Neural progenitor cell (in vitro differentiated cells): ENCODE measurements around the gene GADD45GIP1. TPM values are rescaled to one million over a fixed set of nuclear protein-coding genes. Genes with fewer than 3 reads are reported as not detected.
"Not testable (repeated sequence)": the region's sequence is repeated elsewhere in the genome, so short reads cannot be mapped to it uniquely, and the experiment has no call there.

Source experiments
- DNase-seq: peaks from one replicate; pipeline ENCODE4 v3.0.0-alpha.2; 2016; ENCODE audit warnings: low spot score
- H2AFZ ChIP-seq: fragments of 200-600 bp; sonication (generic); replicated peaks from 2 replicates; pipeline ENCODE4 v1.6.1; 2016; ENCODE audit warnings: antibody characterized with exemption
- H3F3A ChIP-seq: fragments of 200-600 bp; sonication (generic); 2 replicates; pipeline ENCODE4 v1.6.1; 2016; ENCODE audit warnings: antibody characterized with exemption, low read depth
- H3K27ac ChIP-seq: fragments of 200-600 bp; sonication (generic); 2 replicates; pipeline ENCODE4 v1.5.1; 2016; ENCODE audit warnings: mild to moderate bottlenecking
- H3K27me3 ChIP-seq: fragments of 200-600 bp; sonication (generic); 2 replicates; pipeline ENCODE4 v1.6.1; 2016; ENCODE audit warnings: mild to moderate bottlenecking, moderate library complexity
- H3K36me3 ChIP-seq: fragments of 200-600 bp; sonication (generic); 2 replicates; pipeline ENCODE4 v1.5.1; 2016
- H3K4me1 ChIP-seq: fragments of 200-600 bp; sonication (generic); 2 replicates; pipeline ENCODE4 v1.6.1; 2016; ENCODE audit warnings: mixed run types
- H3K4me2 ChIP-seq: fragments of 200-600 bp; sonication (generic); 2 replicates; pipeline ENCODE4 v1.6.1; 2016
- H3K4me3 ChIP-seq: fragments of 200-600 bp; sonication (generic); 2 replicates; pipeline ENCODE4 v1.5.1; 2016
- H3K79me2 ChIP-seq: fragments of 200-600 bp; sonication (generic); 2 replicates; pipeline ENCODE4 v1.6.1; 2016; ENCODE audit warnings: low read depth
- H3K9ac ChIP-seq: fragments of 200-600 bp; sonication (generic); 2 replicates; pipeline ENCODE4 v1.6.1; 2016
- H3K9me3 ChIP-seq: fragments of 200-600 bp; sonication (generic); 2 replicates; pipeline ENCODE4 v1.5.1; 2016; ENCODE audit warnings: low read depth
- H4K20me1 ChIP-seq: fragments of 200-600 bp; sonication (generic); 2 replicates; pipeline ENCODE4 v1.6.1; 2016; ENCODE audit warnings: low read depth
- H3K27ac Mint-ChIP-seq: 3 replicates; pipeline ENCODE4 v1.8.0; 2021; ENCODE audit warnings: mixed read lengths
- H3K27me3 Mint-ChIP-seq: 2 replicates; pipeline ENCODE4 v1.8.0; 2022; ENCODE audit warnings: low read depth, mild to moderate bottlenecking, inconsistent platforms, moderate library complexity, mixed read lengths; ENCODE audit not compliant: insufficient read depth
- H3K36me3 Mint-ChIP-seq: 3 replicates; pipeline ENCODE4 v1.8.0; 2021; ENCODE audit warnings: mixed read lengths
- H3K4me1 Mint-ChIP-seq: 3 replicates; pipeline ENCODE4 v1.8.0; 2021; ENCODE audit warnings: mixed read lengths
- H3K4me3 Mint-ChIP-seq: 3 replicates; pipeline ENCODE4 v1.8.0; 2021; ENCODE audit warnings: mild to moderate bottlenecking, moderate library complexity, mixed read lengths
- H3K9me3 Mint-ChIP-seq: 3 replicates; pipeline ENCODE4 v1.8.0; 2020; ENCODE audit warnings: mixed read lengths
- EZH2 ChIP-seq: fragments of 200-600 bp; sonication (generic); IDR thresholded peaks from 2 replicates; pipeline ENCODE4 v1.6.1; 2017; ENCODE audit warnings: antibody characterized with exemption, mild to moderate bottlenecking, moderate library complexity
- EZH2phosphoT487 ChIP-seq: fragments of 200-600 bp; sonication (generic); IDR thresholded peaks from 2 replicates; pipeline ENCODE4 v1.6.1; 2017; ENCODE audit warnings: antibody characterized with exemption
- total RNA-seq: library from RNA; depleted of rRNA; stranded (reverse); fragments of >200 nt; gene quantifications from 2 replicates; pipeline ENCODE4 v1.2.3, GENCODE V29; 2015; ENCODE audit warnings: low replicate concordance
- TF ChIP-seq, protein P1 (sequence below): fragments of 200-600 bp; sonication (generic); IDR thresholded peaks from 2 replicates; pipeline ENCODE4 v1.5.1; 2017; ENCODE audit warnings: antibody characterized with exemption, mild to moderate bottlenecking

GADD45GIP1 gene
- total RNA-seq, 1 donor from 2014 or later = 17.1 TPM

DNA sequence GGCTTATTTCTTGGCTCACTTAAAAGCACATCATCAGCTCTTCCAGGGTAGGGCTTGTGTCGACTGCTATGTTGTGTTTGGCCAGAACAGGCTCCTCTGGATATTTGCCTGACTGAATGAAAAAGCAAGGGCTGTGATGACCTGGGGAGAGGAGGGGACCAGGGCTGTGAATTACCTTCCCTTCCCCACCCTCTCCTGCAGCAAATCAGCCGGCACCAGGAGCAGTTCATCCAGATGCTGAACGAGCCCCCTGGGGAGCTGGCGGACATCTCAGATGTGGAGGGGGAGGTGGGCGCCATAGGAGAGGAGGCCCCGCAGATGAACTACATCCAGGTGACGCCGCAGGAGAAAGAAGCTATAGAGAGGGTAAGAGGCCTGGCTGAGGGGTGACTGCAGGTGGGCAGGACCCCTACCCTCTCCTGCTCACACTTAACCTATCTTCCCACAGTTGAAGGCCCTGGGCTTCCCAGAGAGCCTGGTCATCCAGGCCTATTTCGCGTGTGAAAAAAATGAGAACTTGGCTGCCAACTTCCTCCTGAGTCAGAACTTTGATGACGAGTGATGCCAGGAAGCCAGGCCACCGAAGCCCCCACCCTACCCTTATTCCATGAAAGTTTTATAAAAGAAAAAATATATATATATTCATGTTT, 4.4 kb downstream of the GADD45GIP1 start:
- Histone ChIP-seq H3K9ac (no peak overlapping the region), H3K27ac (no peak overlapping the region), H3F3A (peaks cover 57% of the 10 kb centered on the region), H3K4me3 (no peak overlapping the region), H3K4me1 (no peaks in the 10 kb centered on the region), H3K27me3 (no peaks in the 10 kb centered on the region), H3K79me2 (peaks cover 39% of the 10 kb centered on the region), H3K9me3 (no peaks in the 10 kb centered on the region), H3K36me3 (no peaks in the 10 kb centered on the region), H2AFZ (no peak overlapping the region), H4K20me1 (peaks cover 17% of the 10 kb centered on the region), H3K4me2 (no peak overlapping the region)
- H3K9me3 Mint-ChIP-seq = no peaks in the 10 kb centered on the region
- no peak overlapping the region for H3K4me3 Mint-ChIP-seq
- peaks cover 23% of the 10 kb centered on the region for H3K36me3 Mint-ChIP-seq
- no peak for DNase-seq
- H3K27me3 Mint-ChIP-seq = peaks cover 4% of the 10 kb centered on the region
- TF ChIP-seq EZH2phosphoT487 = no peak
- TF ChIP-seq EZH2 = no peak
- TF ChIP-seq, protein P1, sequence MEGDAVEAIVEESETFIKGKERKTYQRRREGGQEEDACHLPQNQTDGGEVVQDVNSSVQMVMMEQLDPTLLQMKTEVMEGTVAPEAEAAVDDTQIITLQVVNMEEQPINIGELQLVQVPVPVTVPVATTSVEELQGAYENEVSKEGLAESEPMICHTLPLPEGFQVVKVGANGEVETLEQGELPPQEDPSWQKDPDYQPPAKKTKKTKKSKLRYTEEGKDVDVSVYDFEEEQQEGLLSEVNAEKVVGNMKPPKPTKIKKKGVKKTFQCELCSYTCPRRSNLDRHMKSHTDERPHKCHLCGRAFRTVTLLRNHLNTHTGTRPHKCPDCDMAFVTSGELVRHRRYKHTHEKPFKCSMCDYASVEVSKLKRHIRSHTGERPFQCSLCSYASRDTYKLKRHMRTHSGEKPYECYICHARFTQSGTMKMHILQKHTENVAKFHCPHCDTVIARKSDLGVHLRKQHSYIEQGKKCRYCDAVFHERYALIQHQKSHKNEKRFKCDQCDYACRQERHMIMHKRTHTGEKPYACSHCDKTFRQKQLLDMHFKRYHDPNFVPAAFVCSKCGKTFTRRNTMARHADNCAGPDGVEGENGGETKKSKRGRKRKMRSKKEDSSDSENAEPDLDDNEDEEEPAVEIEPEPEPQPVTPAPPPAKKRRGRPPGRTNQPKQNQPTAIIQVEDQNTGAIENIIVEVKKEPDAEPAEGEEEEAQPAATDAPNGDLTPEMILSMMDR = no peak
- H3K27ac Mint-ChIP-seq = no peak overlapping the region
- peaks cover 16% of the 10 kb centered on the region for H3K4me1 Mint-ChIP-seq

DNA sequence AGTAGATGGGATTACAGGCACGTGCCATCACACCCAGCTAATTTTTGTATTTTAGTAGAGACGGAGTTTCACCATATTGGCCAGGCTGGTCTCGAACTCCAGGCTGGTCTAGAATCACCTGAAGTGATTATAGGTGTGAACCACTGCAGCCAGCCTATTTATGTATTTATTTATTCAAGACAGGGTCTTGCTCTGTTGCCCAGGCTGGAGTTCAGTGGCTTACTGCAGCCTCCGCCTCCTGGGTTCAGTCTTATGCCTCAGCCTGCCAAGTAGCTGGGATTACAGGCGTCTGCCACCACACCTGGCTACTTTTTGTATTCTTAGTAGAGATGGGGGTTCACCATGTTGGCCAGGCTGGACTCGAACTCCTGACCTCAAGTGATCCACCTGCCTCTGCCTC, 5.0 kb downstream of the GADD45GIP1 start:
- H3K27me3 ChIP-seq, H3K4me2 ChIP-seq, H3K36me3 ChIP-seq, H3K4me3 ChIP-seq, H3K4me1 ChIP-seq, H2AFZ ChIP-seq, H3K27ac ChIP-seq, DNase-seq, H3K27me3 Mint-ChIP-seq, H3K27ac Mint-ChIP-seq, H3K9me3 Mint-ChIP-seq, H3K9ac ChIP-seq, H3K9me3 ChIP-seq: not testable (repeated sequence)
- Mint-ChIP-seq H3K4me3 (peak overlapping the region; percentile 65), H3K4me1 (peaks cover 16% of the 10 kb centered on the region), H3K36me3 (peaks cover 24% of the 10 kb centered on the region)
- H3F3A ChIP-seq = peaks cover 52% of the 10 kb centered on the region
- peaks cover 39% of the 10 kb centered on the region for H3K79me2 ChIP-seq
- H4K20me1 ChIP-seq = peaks cover 23% of the 10 kb centered on the region

DNA sequence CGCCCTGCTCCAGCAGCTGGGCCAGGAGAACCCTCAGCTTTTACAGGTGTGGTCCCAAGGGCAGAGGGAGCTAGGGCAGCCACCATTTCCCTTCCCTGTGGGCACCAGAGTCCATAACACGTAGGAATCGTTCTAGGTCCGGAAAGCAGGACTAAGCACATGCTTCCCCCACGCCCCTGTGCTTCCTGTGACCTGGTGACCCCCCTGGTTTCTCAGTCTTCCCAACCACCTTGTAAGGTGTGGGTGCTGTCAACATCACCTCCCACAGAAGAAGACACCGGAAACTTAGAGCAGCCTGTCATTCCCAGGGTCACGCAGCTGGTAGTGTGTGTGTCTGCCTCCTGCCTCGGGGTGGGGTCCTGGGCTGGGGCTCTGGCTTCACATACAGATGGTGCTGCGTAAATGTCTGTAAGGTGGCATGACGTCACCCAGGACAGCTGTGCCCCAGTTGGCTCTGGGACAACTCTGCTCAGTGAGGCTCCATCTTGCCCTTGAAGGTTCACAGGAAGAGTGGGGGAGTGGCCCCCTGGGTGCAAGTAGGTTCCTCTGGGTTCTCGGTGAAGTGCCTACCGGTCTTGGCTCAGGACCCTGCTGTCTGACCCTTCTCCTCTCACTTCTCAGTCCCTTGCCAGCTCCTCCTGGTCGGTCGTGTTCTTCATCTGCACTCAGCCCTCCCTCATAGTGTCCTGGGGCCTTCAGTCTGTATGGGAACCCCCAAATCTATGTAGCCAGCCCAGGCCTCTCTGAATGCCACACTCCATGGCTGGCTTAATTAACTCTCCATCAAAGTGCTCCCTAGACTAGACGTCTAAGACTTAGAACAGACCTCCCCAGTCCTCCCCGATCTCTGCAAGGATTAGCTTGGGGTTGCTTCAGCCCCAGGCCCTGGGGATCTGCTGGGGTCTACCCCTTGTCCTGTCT, 7.4 kb downstream of the GADD45GIP1 start:
- Mint-ChIP-seq H3K4me1 (peaks cover 14% of the 10 kb centered on the region), H3K27me3 (peaks cover 15% of the 10 kb centered on the region), H3K27ac (no peak overlapping the region), H3K4me3 (peak overlapping the region; percentile 59), H3K36me3 (peaks cover 27% of the 10 kb centered on the region), H3K9me3 (no peaks in the 10 kb centered on the region)
- Histone ChIP-seq H3K4me3 (no peak overlapping the region), H3K9me3 (no peaks in the 10 kb centered on the region), H3K27ac (no peak overlapping the region), H3K79me2 (peaks cover 24% of the 10 kb centered on the region), H3F3A (peaks cover 53% of the 10 kb centered on the region), H3K4me1 (peaks cover 4% of the 10 kb centered on the region), H2AFZ (no peak overlapping the region), H3K9ac (no peak overlapping the region), H3K27me3 (no peaks in the 10 kb centered on the region), H3K36me3 (no peaks in the 10 kb centered on the region), H4K20me1 (peaks cover 26% of the 10 kb centered on the region), H3K4me2 (no peak overlapping the region)
- no peak for DNase-seq
- TF ChIP-seq EZH2phosphoT487 = no peak
- TF ChIP-seq EZH2 = no peak
- TF ChIP-seq, protein P1 = no peak
